K562 (cell line): ENCODE data around the gene TAS1R3. TPM values are rescaled to one million over a fixed set of nuclear protein-coding genes. Genes with fewer than 3 reads are reported as not detected.
A peak's percentile ranks its signal among the peaks of the same experiment; 100 is the strongest.

ENCODE experiments used
- ATAC-seq: fragments of 200-7000 bp; cut with Tn5 transposase; 3 replicates; pipeline ENCODE4 v1.9.1; 2020; ENCODE audit warnings: moderate library complexity
- BruUV-seq: library from RNA; stranded (reverse); fragments of 400-500 nt; replicated peaks from 2 replicates; lab custom pipeline; 2021; lab: Mats Ljungman, UMichigan
- CTCF ChIA-PET: fragments of 300-600 bp; formaldehyde crosslinking; extraction: SDS; loops from one replicate; lab custom pipeline; 2021; ENCODE audit warnings: low intra/inter-chr PET ratio; lab: Yijun Ruan, JAX
- POLR2A ChIA-PET: fragments of 300-600, 350-650 bp; sonication (Branson Sonifier 250); formaldehyde crosslinking; extraction: SDS; loops from one replicate; lab custom pipeline; 2021; ENCODE audit warnings: antibody characterized with exemption, inconsistent platforms; lab: Yijun Ruan, JAX
- DNase-seq, 4 experiments: peaks; one replicate each; pipeline versions ENCODE4 v3.0.0 to v3.0.0-alpha.2; 2011 to 2018; ENCODE audit warnings: low spot score in 3 of 4, mixed read lengths in 3 of 4; ENCODE audit errors: extremely low read depth in 1 of 4
- FAIRE-seq: peaks from 2 replicates; lab custom pipeline; 2011; peaks lifted over from hg19 to GRCh38; lab: Jason Lieb, UNC
- H2AFZ ChIP-seq: 2 replicates; pipeline ENCODE4 v1.6.0; 2011; ENCODE audit warnings: low read depth, low read length, control low read depth, inconsistent platforms
- H3K27ac ChIP-seq: fragments of 200-600 bp; 3 replicates; pipeline ENCODE4 v1.8.0; 2011; ENCODE audit warnings: low read depth, mild to moderate bottlenecking, control low read depth, inconsistent platforms, low read length, moderate library complexity, mixed read lengths; ENCODE audit errors: extremely low read depth
- H3K27me3 ChIP-seq, 2 experiments: fragments of 300-600 bp in 1 of 2; 2 replicates in 1 of 2; 3 replicates in 1 of 2; pipeline versions ENCODE4 v1.6.0 to v1.8.0; 2011; ENCODE audit warnings: inconsistent platforms in 2 of 2, low read length in 2 of 2, mild to moderate bottlenecking in 1 of 2, mixed read lengths in 1 of 2, moderate library complexity in 1 of 2; ENCODE audit not compliant: control insufficient read depth in 2 of 2, insufficient read depth in 2 of 2
- H3K36me3 ChIP-seq: fragments of 300-600 bp; 3 replicates; pipeline ENCODE4 v1.8.0; 2011; ENCODE audit warnings: mild to moderate bottlenecking, low read length, inconsistent platforms; ENCODE audit not compliant: control insufficient read depth, insufficient read depth
- H3K4me1 ChIP-seq, 2 experiments: fragments of 200-600 bp in 1 of 2; replicated peaks in 1 of 2; 2 replicates in 1 of 2; 3 replicates in 1 of 2; pipeline versions ENCODE4 v1.5.1 to v1.8.0; 2011; ENCODE audit warnings: inconsistent platforms in 2 of 2, low read length in 2 of 2, mild to moderate bottlenecking in 1 of 2, mixed read lengths in 1 of 2, moderate library complexity in 1 of 2; ENCODE audit not compliant: control insufficient read depth in 2 of 2, insufficient read depth in 2 of 2
- H3K4me2 ChIP-seq: 2 replicates; pipeline ENCODE4 v1.6.1; 2011; ENCODE audit warnings: low read length, control low read depth, inconsistent platforms, mixed read lengths; ENCODE audit not compliant: insufficient read depth
- H3K4me3 ChIP-seq: fragments of 200-600 bp; sonication (generic), shearing (Covaris generic); 2 replicates; pipeline ENCODE4 v1.5.1; 2016; ENCODE audit warnings: control low read depth, inconsistent platforms
- H3K79me2 ChIP-seq: fragments of 200-600 bp; 3 replicates; pipeline ENCODE4 v1.8.0; 2011; ENCODE audit warnings: low read length, inconsistent platforms; ENCODE audit not compliant: control insufficient read depth, insufficient read depth
- H3K9ac ChIP-seq, 2 experiments: 2 replicates each; pipeline versions ENCODE4 v1.6.0 to v1.6.1; 2011; ENCODE audit warnings: low read depth in 2 of 2, low read length in 2 of 2, control low read depth in 1 of 2, inconsistent platforms in 1 of 2, mild to moderate bottlenecking in 1 of 2, mixed read lengths in 1 of 2; ENCODE audit not compliant: insufficient read depth in 1 of 2
- H3K9me1 ChIP-seq: one replicate; pipeline ENCODE4 v1.6.0; 2011; ENCODE audit warnings: inconsistent platforms, mild to moderate bottlenecking, low read length, moderate library complexity; ENCODE audit not compliant: control insufficient read depth, insufficient read depth
- H3K9me3 ChIP-seq: replicated peaks from 2 replicates; pipeline ENCODE4 v1.5.1; 2011; ENCODE audit warnings: low read depth, low read length, inconsistent platforms; ENCODE audit not compliant: control insufficient read depth, insufficient read depth
- H4K20me1 ChIP-seq: replicated peaks from 2 replicates; pipeline ENCODE4 v1.6.1; 2011; ENCODE audit warnings: low read length, inconsistent platforms, mixed read lengths; ENCODE audit not compliant: control insufficient read depth, insufficient read depth
- CBX8 ChIP-seq: fragments of 200-600 bp; sonication (generic); IDR thresholded peaks from 2 replicates; pipeline ENCODE4 v1.6.1; 2012; ENCODE audit warnings: borderline replicate concordance, mixed run types, low read depth, mild to moderate bottlenecking, moderate library complexity, mixed read lengths, low read length, control low read depth, inconsistent platforms; ENCODE audit not compliant: poor library complexity, severe bottlenecking; ENCODE audit errors: extremely low read depth
- CREB5 ChIP-seq: fragments of 250-450 bp; sonication (Bioruptor Pico); IDR thresholded peaks from 2 replicates; pipeline ENCODE4 v1.5.0; 2020; ENCODE audit warnings: mild to moderate bottlenecking
- GTF2F1 ChIP-seq: IDR thresholded peaks from 2 replicates; pipeline ENCODE4 v1.6.1; 2011; ENCODE audit warnings: low read depth, low read length, improper control_type of control experiment
- HNRNPH1 ChIP-seq: fragments of 200-400 bp; formaldehyde crosslinking; optimal IDR thresholded peaks from 2 replicates; pipeline ENCODE3; 2017; ENCODE audit warnings: low read depth, mild to moderate bottlenecking, low read length, moderate library complexity
- JUND ChIP-seq, 2 experiments: IDR thresholded peaks; 2 replicates in 1 of 2; 3 replicates in 1 of 2; pipeline ENCODE4 v1.6.1; 2011; ENCODE audit warnings: borderline replicate concordance in 2 of 2, low read depth in 2 of 2, low read length in 2 of 2, improper control_type of control experiment in 1 of 2, missing biosample characterization in 1 of 2, missing genetic modification characterization in 1 of 2, missing genetic modification reagents in 1 of 2
- POLR2G ChIP-seq: fragments of 200-400 bp; formaldehyde crosslinking; IDR thresholded peaks from 2 replicates; pipeline ENCODE4 v1.6.1; 2017; ENCODE audit warnings: low read depth, mild to moderate bottlenecking, antibody characterized with exemption, low read length, moderate library complexity
- RBFOX2 ChIP-seq: fragments of 200-400 bp; formaldehyde crosslinking; IDR thresholded peaks from 2 replicates; pipeline ENCODE4 v1.6.1; 2017; ENCODE audit warnings: low read depth, mild to moderate bottlenecking, low read length, moderate library complexity
- SUPT5H ChIP-seq: fragments of 450-650 bp; IDR thresholded peaks from 2 replicates; pipeline ENCODE4 v1.6.1; 2016
- TAF9B ChIP-seq: fragments of 450-650 bp; IDR thresholded peaks from 2 replicates; pipeline ENCODE4 v1.6.1; 2018; ENCODE audit warnings: mild to moderate bottlenecking; ENCODE audit not compliant: partially characterized antibody
- TSC22D4 ChIP-seq: fragments of 450-650 bp; IDR thresholded peaks from 2 replicates; pipeline ENCODE4 v1.6.1; 2016; ENCODE audit warnings: missing genetic modification characterization, missing biosample characterization, control low read depth
- ZNF212 ChIP-seq: fragments of 450-650 bp; formaldehyde crosslinking; IDR thresholded peaks from 2 replicates; pipeline ENCODE4 v1.4.0; 2020; ENCODE audit warnings: mild to moderate bottlenecking
- ZNF507 ChIP-seq: conservative IDR thresholded peaks from 2 replicates; pipeline ENCODE4 v1.6.1; 2017; ENCODE audit warnings: missing genetic modification characterization, missing compliant biosample characterization
- WGBS: fragments of 100-300 bp; shearing (Covaris generic); methylation state at CpG from one replicate; pipeline ENCODE4 v1.1.6; 2016; ENCODE audit warnings: low coverage, mixed read lengths; ENCODE audit not compliant: insufficient coverage; ENCODE audit errors: missing lambda C conversion rate; 5-methylcytosine and 5-hydroxymethylcytosine counted together
- in situ Hi-C: fragments of 300-500 bp; cut with MboI; formaldehyde crosslinking; loops from 4 replicates; pipeline ENCODE4 v1.15.0; 2018; ENCODE audit warnings: inconsistent platforms, mixed read lengths
- intact Hi-C: fragments of 100-400 bp; cut with micrococcal nuclease; formaldehyde crosslinking; loops from 2 replicates; pipeline ENCODE4 v1.14.2; 2022
- polyA plus RNA-seq, 8 experiments: library from polyadenylated mRNA; depleted of rRNA in 4 of 8; stranded (reverse) in 5 of 8; unstranded in 3 of 8; fragments of >200 nt; fragmentation: Nextera tagmentation in 2 of 8; fragmentation: Illumina TruSeq in 1 of 8; extraction: Ambion mirVana in 2 of 8; extraction: Trizol in 1 of 8; gene quantifications; 2 replicates each; pipeline versions ENCODE4 v1.2.1 to v1.2.3, GENCODE V29; 2011 to 2014; ENCODE audit warnings: inconsistent platforms in 1 of 8, missing spikeins in 1 of 8
- total RNA-seq, 7 experiments: library from RNA; depleted of rRNA in 6 of 7; stranded (reverse); fragments of >200 nt in 6 of 7; fragmentation: Illumina TruSeq in 2 of 7; extraction: Trizol in 2 of 7; gene quantifications; 2 replicates each; pipeline versions ENCODE4 v1.2.1 to v1.2.3, GENCODE V29; 2011 to 2021; ENCODE audit warnings: low replicate concordance in 1 of 7
- TF ChIP-seq, protein P1 (sequence below): sonication (generic); formaldehyde crosslinking; IDR thresholded peaks from 2 replicates; pipeline ENCODE4 v1.8.0; 2023; ENCODE audit warnings: mild to moderate bottlenecking, missing genetic modification reagents

Gene TAS1R3
- total and polyA plus RNA-seq, 9 of the 15 experiments (the other 6 are each of a cell fraction or from before 2014, with no cell fraction given) = 0.07 to 0.13 TPM; not detected in 7

DNA sequence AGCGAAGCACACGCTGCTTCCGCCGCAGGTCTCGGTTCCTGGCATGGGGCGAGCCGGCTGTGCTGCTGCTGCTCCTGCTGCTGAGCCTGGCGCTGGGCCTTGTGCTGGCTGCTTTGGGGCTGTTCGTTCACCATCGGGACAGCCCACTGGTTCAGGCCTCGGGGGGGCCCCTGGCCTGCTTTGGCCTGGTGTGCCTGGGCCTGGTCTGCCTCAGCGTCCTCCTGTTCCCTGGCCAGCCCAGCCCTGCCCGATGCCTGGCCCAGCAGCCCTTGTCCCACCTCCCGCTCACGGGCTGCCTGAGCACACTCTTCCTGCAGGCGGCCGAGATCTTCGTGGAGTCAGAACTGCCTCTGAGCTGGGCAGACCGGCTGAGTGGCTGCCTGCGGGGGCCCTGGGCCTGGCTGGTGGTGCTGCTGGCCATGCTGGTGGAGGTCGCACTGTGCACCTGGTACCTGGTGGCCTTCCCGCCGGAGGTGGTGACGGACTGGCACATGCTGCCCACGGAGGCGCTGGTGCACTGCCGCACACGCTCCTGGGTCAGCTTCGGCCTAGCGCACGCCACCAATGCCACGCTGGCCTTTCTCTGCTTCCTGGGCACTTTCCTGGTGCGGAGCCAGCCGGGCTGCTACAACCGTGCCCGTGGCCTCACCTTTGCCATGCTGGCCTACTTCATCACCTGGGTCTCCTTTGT, 2.6 kb downstream of the TAS1R3 start:
- no TSS peak for BruUV-seq
- Histone ChIP-seq H4K20me1 (peaks cover 16% of the 10 kb centered on the region; the same call in 1 of the 2 replicates), H3K4me1 (peaks cover 0 to 96% of the 10 kb centered on the region in 2 experiments; a peak in 2 of 5 replicates), H3K4me3 (no peak overlapping the region), H3K27ac (no peak overlapping the region), H3K9me3 (peaks cover 6% of the 10 kb centered on the region), H3K9me1 (peaks cover 7% of the 10 kb centered on the region), H2AFZ (no peak overlapping the region), H3K36me3 (peaks cover 41% of the 10 kb centered on the region; the same call in 1 of the 3 replicates), H3K9ac (peak overlapping the region in 1 of 2 experiments; percentile 40; a peak in 1 of 4 replicates), H3K79me2 (peaks cover 2% of the 10 kb centered on the region; the same call in 1 of the 3 replicates), H3K4me2 (no peak overlapping the region), H3K27me3 (no peaks in the 10 kb centered on the region)
- WGBS = 93% methylated on average over 31 of the region's 36 CpGs
- ATAC-seq (no peak; the same call in 2 of the 3 replicates), DNase-seq (no peak), FAIRE-seq (no peak)
- POLR2A ChIA-PET = interaction anchor here (0.6 to 1.5 kb wide), 4 partner anchors 8 to 351 kb away, joined by 3 to 6 read pairs (median 3); no protein-coding TSS in a partner anchor
- CTCF ChIA-PET = no interaction called here
- in situ Hi-C loops = no loop called here
- intact Hi-C loops = no loop called here
- TF ChIP-seq, protein P1, sequence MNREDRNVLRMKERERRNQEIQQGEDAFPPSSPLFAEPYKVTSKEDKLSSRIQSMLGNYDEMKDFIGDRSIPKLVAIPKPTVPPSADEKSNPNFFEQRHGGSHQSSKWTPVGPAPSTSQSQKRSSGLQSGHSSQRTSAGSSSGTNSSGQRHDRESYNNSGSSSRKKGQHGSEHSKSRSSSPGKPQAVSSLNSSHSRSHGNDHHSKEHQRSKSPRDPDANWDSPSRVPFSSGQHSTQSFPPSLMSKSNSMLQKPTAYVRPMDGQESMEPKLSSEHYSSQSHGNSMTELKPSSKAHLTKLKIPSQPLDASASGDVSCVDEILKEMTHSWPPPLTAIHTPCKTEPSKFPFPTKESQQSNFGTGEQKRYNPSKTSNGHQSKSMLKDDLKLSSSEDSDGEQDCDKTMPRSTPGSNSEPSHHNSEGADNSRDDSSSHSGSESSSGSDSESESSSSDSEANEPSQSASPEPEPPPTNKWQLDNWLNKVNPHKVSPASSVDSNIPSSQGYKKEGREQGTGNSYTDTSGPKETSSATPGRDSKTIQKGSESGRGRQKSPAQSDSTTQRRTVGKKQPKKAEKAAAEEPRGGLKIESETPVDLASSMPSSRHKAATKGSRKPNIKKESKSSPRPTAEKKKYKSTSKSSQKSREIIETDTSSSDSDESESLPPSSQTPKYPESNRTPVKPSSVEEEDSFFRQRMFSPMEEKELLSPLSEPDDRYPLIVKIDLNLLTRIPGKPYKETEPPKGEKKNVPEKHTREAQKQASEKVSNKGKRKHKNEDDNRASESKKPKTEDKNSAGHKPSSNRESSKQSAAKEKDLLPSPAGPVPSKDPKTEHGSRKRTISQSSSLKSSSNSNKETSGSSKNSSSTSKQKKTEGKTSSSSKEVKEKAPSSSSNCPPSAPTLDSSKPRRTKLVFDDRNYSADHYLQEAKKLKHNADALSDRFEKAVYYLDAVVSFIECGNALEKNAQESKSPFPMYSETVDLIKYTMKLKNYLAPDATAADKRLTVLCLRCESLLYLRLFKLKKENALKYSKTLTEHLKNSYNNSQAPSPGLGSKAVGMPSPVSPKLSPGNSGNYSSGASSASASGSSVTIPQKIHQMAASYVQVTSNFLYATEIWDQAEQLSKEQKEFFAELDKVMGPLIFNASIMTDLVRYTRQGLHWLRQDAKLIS (CRISPR knock-in tag) = no peak
- TF ChIP-seq RBFOX2 = peak; percentile 11
- no peak for TF ChIP-seq CREB5
- no peak for TF ChIP-seq ZNF212 (CRISPR knock-in tag)
- no peak for TF ChIP-seq ZNF507 (tag)
- TF ChIP-seq CBX8 = no peak
- no peak for TF ChIP-seq JUND (IDR thresholded peaks at IDR 0.05; ENCODE audit: borderline replicate concordance, low read depth, low read length)
- TF ChIP-seq JUND (tag; IDR thresholded peaks at IDR 0.05; ENCODE audit: borderline replicate concordance, low read depth, low read length) = no peak
- no peak for TF ChIP-seq TAF9B
- no peak for TF ChIP-seq TSC22D4 (tag)
- peak; percentile 69; the same call in 1 of the 2 replicates for TF ChIP-seq SUPT5H
- TF ChIP-seq GTF2F1 = no peak
- no peak for TF ChIP-seq HNRNPH1
- peak; percentile 59 for TF ChIP-seq POLR2G
